GM12801 (cell line): Measurements from ENCODE around the gene OR13C4.

Experiments used
- CTCF ChIP-seq: IDR thresholded peaks from one replicate; pipeline ENCODE4 v1.5.1; 2011; ENCODE audit warnings: control low read depth; ENCODE audit not compliant: insufficient read length; ENCODE audit errors: extremely low read depth

The OR13C4 gene

GRCh38 chr9:104527109-104527508 is at the start of gene OR13C4:
TSS of gene OR13C4 (minus strand) at chr9:104527209. CDS start at chr9:104527209, 0 bp downstream.
- no peak for TF ChIP-seq CTCF

GRCh38 chr9:104575456-104575855 is 48.4 kb upstream of the OR13C4 start:
- no peak for TF ChIP-seq CTCF

GRCh38 chr9:104572612-104573011 is 45.6 kb upstream of the OR13C4 start:
- TF ChIP-seq CTCF = no peak

GRCh38 chr9:104568868-104569267 is 41.9 kb upstream of the OR13C4 start, which contains the start of gene OR13C8:
TSS of gene OR13C8 (plus strand) at chr9:104569168. CDS start at chr9:104569168, 0 bp downstream.
- no peak for TF ChIP-seq CTCF

GRCh38 chr9:104564358-104564757 is 37.3 kb upstream of the OR13C4 start:
- no peak for TF ChIP-seq CTCF

- TF ChIP-seq CTCF = no peak
Observed at GRCh38 chr9:104556830-104557634, 30.0 kb upstream of the OR13C4 start.

- TF ChIP-seq CTCF = no peak
Observed at GRCh38 chr9:104555521-104555920, 28.5 kb upstream of the OR13C4 start.
